ENCODE measurements around the gene RPTOR.

The RPTOR gene

DNA sequence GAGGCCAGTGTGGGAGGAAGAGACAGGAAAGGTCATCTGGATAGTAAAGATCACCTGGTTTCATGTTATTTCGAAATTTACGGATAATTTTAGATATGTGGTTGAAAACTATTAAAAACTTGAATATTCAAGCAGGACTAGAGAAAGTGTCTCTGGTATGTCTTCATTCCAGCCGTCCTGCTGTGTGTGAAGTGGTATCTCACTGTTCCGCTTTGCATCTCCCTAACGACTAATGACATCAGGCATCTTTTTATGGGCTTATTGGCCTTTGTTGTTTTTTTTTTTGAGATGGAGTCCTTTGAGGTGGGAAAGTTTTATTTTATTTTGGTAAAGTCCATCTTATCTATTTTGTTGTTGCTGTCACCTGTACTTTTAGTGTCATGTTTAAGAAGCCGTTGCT is 232.6 kb downstream of the RPTOR start:
- Histone ChIP-seq H3K4me1 (ENCODE audit: control insufficient read depth, insufficient read depth, low read length) (no peaks in the 10 kb centered on the region), H3K4me3 (ENCODE audit: low read depth, low read length) (no peak overlapping the region), H3K36me3 (ENCODE audit: control insufficient read depth in 2 of 2, insufficient read depth in 1 of 2, low read length in 2 of 2) (peaks cover 0 to 11% of the 10 kb centered on the region in 2 experiments; a peak in 1 of 3 replicates), H3K9me3 (ENCODE audit: control insufficient read depth, insufficient read depth, low read depth, low read length) (no peaks in the 10 kb centered on the region), H3K27ac (ENCODE audit: extremely low read depth, low read depth, low read length) (no peak overlapping the region)
- ChIA-PET POLR2A (no interaction called here), CTCF (no interaction called here)
- TF ChIP-seq YY1 (tag by site-specific recombination; IDR thresholded peaks at IDR 0.05) (no peak), ZIC2 (tag by site-specific recombination; IDR thresholded peaks at IDR 0.05) (peak; percentile 69), ZNF629 (tag by site-specific recombination; IDR thresholded peaks at IDR 0.05) (peak; percentile 39; the same call in 1 of the 2 replicates), GLI4 (tag by site-specific recombination; IDR thresholded peaks at IDR 0.05) (no peak)
- TF ChIP-seq, protein P1, sequence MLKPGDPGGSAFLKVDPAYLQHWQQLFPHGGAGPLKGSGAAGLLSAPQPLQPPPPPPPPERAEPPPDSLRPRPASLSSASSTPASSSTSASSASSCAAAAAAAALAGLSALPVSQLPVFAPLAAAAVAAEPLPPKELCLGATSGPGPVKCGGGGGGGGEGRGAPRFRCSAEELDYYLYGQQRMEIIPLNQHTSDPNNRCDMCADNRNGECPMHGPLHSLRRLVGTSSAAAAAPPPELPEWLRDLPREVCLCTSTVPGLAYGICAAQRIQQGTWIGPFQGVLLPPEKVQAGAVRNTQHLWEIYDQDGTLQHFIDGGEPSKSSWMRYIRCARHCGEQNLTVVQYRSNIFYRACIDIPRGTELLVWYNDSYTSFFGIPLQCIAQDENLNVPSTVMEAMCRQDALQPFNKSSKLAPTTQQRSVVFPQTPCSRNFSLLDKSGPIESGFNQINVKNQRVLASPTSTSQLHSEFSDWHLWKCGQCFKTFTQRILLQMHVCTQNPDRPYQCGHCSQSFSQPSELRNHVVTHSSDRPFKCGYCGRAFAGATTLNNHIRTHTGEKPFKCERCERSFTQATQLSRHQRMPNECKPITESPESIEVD (tag by site-specific recombination; IDR thresholded peaks at IDR 0.05), result peak; percentile 31; the same call in 1 of the 2 replicates

DNA sequence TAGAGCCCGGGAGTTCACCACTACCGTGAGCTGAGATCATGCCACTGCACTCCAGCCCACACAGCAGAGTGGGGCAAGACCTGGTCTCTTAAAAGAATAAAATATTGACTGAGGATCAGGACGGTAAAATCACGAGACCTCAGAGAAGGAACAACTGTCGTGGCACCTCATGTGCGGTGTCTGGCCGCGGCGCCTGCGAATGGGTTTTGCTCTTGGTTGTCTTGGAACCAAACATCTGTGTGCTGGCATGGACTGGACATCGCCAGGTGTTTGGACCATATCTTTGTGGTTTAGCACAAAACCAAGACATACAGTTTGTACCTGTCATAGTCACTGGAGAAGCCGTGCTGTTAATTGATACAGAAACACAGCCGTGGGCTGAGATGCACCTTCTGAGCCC is 234.1 kb downstream of the RPTOR start:
- H3K27ac ChIP-seq (ENCODE audit: extremely low read depth, low read depth, low read length), result no peak overlapping the region

DNA sequence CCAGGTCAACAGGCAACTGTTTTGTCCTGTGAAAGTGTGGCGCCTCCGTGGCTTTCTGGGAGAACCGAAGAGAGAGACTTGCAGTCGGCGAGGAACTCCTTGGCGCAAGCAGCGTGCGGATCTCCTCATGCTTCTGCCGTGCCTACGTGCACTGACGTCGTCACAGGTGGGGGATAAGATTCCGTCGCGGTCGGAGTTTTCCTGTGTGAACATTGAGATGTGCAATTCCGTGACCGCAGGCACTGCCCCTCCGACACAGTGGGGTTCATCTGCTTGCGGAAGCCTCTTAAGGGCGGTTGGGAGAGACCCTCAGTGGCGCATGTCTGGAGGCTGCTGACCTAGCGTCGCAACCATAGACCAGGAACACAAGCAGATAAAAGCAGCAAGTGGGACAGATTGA is 234.7 kb downstream of the RPTOR start:
- ChIA-PET CTCF (no interaction called here), POLR2A (no interaction called here)
- H3K4me1 ChIP-seq (ENCODE audit: control insufficient read depth, insufficient read depth, low read length), result no peaks in the 10 kb centered on the region
- peaks cover 0 to 11% of the 10 kb centered on the region in 2 experiments; a peak in 1 of 3 replicates for H3K36me3 ChIP-seq (ENCODE audit: control insufficient read depth in 2 of 2, insufficient read depth in 1 of 2, low read length in 2 of 2)
- H3K9me3 ChIP-seq (ENCODE audit: control insufficient read depth, insufficient read depth, low read depth, low read length), result no peaks in the 10 kb centered on the region
- H3K4me3 ChIP-seq (ENCODE audit: low read depth, low read length), result no peak overlapping the region
- TF ChIP-seq ZFP41 (tag by site-specific recombination; IDR thresholded peaks at IDR 0.05; ENCODE audit: borderline replicate concordance), result no peak
- no peak for TF ChIP-seq REPIN1 (tag by site-specific recombination; IDR thresholded peaks at IDR 0.05; ENCODE audit: low read depth)
- TF ChIP-seq MYNN (tag by site-specific recombination; IDR thresholded peaks at IDR 0.05; ENCODE audit: borderline replicate concordance), result no peak
- TF ChIP-seq, protein P2, sequence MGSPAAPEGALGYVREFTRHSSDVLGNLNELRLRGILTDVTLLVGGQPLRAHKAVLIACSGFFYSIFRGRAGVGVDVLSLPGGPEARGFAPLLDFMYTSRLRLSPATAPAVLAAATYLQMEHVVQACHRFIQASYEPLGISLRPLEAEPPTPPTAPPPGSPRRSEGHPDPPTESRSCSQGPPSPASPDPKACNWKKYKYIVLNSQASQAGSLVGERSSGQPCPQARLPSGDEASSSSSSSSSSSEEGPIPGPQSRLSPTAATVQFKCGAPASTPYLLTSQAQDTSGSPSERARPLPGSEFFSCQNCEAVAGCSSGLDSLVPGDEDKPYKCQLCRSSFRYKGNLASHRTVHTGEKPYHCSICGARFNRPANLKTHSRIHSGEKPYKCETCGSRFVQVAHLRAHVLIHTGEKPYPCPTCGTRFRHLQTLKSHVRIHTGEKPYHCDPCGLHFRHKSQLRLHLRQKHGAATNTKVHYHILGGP (tag by site-specific recombination; IDR thresholded peaks at IDR 0.05), result no peak
- TF ChIP-seq, protein P3, sequence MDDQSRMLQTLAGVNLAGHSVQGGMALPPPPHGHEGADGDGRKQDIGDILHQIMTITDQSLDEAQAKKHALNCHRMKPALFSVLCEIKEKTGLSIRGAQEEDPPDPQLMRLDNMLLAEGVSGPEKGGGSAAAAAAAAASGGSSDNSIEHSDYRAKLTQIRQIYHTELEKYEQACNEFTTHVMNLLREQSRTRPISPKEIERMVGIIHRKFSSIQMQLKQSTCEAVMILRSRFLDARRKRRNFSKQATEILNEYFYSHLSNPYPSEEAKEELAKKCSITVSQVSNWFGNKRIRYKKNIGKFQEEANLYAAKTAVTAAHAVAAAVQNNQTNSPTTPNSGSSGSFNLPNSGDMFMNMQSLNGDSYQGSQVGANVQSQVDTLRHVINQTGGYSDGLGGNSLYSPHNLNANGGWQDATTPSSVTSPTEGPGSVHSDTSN (CRISPR knock-in tag; IDR thresholded peaks at IDR 0.05), result no peak
- no peak for TF ChIP-seq YY2 (tag by site-specific recombination; IDR thresholded peaks at IDR 0.05)
- no peak for TF ChIP-seq ZNF239 (tag by site-specific recombination; IDR thresholded peaks at IDR 0.05)
- no peak for TF ChIP-seq ZNF776 (tag by site-specific recombination; IDR thresholded peaks at IDR 0.05; ENCODE audit: borderline replicate concordance)
- TF ChIP-seq ZNF311 (tag by site-specific recombination; IDR thresholded peaks at IDR 0.05; ENCODE audit: borderline replicate concordance), result no peak
- TF ChIP-seq, protein P4, sequence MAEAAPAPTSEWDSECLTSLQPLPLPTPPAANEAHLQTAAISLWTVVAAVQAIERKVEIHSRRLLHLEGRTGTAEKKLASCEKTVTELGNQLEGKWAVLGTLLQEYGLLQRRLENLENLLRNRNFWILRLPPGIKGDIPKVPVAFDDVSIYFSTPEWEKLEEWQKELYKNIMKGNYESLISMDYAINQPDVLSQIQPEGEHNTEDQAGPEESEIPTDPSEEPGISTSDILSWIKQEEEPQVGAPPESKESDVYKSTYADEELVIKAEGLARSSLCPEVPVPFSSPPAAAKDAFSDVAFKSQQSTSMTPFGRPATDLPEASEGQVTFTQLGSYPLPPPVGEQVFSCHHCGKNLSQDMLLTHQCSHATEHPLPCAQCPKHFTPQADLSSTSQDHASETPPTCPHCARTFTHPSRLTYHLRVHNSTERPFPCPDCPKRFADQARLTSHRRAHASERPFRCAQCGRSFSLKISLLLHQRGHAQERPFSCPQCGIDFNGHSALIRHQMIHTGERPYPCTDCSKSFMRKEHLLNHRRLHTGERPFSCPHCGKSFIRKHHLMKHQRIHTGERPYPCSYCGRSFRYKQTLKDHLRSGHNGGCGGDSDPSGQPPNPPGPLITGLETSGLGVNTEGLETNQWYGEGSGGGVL (tag by site-specific recombination; IDR thresholded peaks at IDR 0.05), result no peak
- no peak overlapping the region for H3K27ac ChIP-seq (ENCODE audit: extremely low read depth, low read depth, low read length)

More for the DNA sequence above, 234.1 kb downstream of the RPTOR start:
- ChIA-PET POLR2A (interaction anchor here (0.6 kb wide), 1 partner anchor 197 kb away, joined by 3 read pairs; no protein-coding TSS in a partner anchor), CTCF (no interaction called here)
- H3K4me1 ChIP-seq (ENCODE audit: control insufficient read depth, insufficient read depth, low read length), result no peaks in the 10 kb centered on the region
- no peak overlapping the region for H3K4me3 ChIP-seq (ENCODE audit: low read depth, low read length)
- peaks cover 0 to 11% of the 10 kb centered on the region in 2 experiments; a peak in 1 of 3 replicates for H3K36me3 ChIP-seq (ENCODE audit: control insufficient read depth in 2 of 2, insufficient read depth in 1 of 2, low read length in 2 of 2)
- no peaks in the 10 kb centered on the region for H3K9me3 ChIP-seq (ENCODE audit: control insufficient read depth, insufficient read depth, low read depth, low read length)
- TF ChIP-seq, protein P5, sequence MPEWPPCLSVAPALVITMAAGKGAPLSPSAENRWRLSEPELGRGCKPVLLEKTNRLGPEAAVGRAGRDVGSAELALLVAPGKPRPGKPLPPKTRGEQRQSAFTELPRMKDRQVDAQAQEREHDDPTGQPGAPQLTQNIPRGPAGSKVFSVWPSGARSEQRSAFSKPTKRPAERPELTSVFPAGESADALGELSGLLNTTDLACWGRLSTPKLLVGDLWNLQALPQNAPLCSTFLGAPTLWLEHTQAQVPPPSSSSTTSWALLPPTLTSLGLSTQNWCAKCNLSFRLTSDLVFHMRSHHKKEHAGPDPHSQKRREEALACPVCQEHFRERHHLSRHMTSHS (tag by site-specific recombination; IDR thresholded peaks at IDR 0.05), result no peak
- TF ChIP-seq ZNF184 (tag by site-specific recombination; IDR thresholded peaks at IDR 0.05) (no peak), FEZF1 (tag by site-specific recombination; IDR thresholded peaks at IDR 0.05) (no peak), ZNF211 (tag by site-specific recombination; IDR thresholded peaks at IDR 0.05; ENCODE audit: low read depth) (no peak), ZNF121 (tag by site-specific recombination; IDR thresholded peaks at IDR 0.05) (no peak), ZFHX2 (tag by site-specific recombination; conservative IDR thresholded peaks at IDR 0.05) (no peak), ZSCAN23 (tag by site-specific recombination; IDR thresholded peaks at IDR 0.05) (no peak), KLF8 (tag by site-specific recombination; IDR thresholded peaks at IDR 0.05) (no peak), ZNF658 (tag by site-specific recombination; IDR thresholded peaks at IDR 0.05) (no peak), ZBTB17 (tag by site-specific recombination; IDR thresholded peaks at IDR 0.05) (no peak), ZNF677 (tag by site-specific recombination; IDR thresholded peaks at IDR 0.05) (no peak), ZNF133 (tag by site-specific recombination; IDR thresholded peaks at IDR 0.05) (no peak), ZNF654 (tag by site-specific recombination; IDR thresholded peaks at IDR 0.05; ENCODE audit: low read depth) (no peak), ZNF112 (tag by site-specific recombination; IDR thresholded peaks at IDR 0.05) (no peak), HOXA7 (CRISPR knock-in tag; IDR thresholded peaks at IDR 0.05; ENCODE audit: borderline replicate concordance) (no peak)
- TF ChIP-seq, protein P6, sequence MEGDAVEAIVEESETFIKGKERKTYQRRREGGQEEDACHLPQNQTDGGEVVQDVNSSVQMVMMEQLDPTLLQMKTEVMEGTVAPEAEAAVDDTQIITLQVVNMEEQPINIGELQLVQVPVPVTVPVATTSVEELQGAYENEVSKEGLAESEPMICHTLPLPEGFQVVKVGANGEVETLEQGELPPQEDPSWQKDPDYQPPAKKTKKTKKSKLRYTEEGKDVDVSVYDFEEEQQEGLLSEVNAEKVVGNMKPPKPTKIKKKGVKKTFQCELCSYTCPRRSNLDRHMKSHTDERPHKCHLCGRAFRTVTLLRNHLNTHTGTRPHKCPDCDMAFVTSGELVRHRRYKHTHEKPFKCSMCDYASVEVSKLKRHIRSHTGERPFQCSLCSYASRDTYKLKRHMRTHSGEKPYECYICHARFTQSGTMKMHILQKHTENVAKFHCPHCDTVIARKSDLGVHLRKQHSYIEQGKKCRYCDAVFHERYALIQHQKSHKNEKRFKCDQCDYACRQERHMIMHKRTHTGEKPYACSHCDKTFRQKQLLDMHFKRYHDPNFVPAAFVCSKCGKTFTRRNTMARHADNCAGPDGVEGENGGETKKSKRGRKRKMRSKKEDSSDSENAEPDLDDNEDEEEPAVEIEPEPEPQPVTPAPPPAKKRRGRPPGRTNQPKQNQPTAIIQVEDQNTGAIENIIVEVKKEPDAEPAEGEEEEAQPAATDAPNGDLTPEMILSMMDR (tag by site-specific recombination; IDR thresholded peaks at IDR 0.05), result no peak
